HG03064 (cell line): Measurements from ENCODE around the gene PCSK1.
"Not testable (repeated sequence)": the region's sequence is repeated elsewhere in the genome, so short reads cannot be mapped to it uniquely, and the experiment has no call there.

Experiments used
- ATAC-seq: cut with Tn5 transposase; IDR thresholded peaks from one replicate; pipeline ENCODE4 v1.9.1; 2021; ENCODE audit warnings: low read depth; ENCODE audit not compliant: unreplicated experiment

Gene PCSK1

GRCh38 chr5:96377597-96377996, 55.5 kb downstream of the PCSK1 start:
- ATAC-seq: no peak

GRCh38 chr5:96377167-96377566, 55.9 kb downstream of the PCSK1 start:
- ATAC-seq: no peak

DNA sequence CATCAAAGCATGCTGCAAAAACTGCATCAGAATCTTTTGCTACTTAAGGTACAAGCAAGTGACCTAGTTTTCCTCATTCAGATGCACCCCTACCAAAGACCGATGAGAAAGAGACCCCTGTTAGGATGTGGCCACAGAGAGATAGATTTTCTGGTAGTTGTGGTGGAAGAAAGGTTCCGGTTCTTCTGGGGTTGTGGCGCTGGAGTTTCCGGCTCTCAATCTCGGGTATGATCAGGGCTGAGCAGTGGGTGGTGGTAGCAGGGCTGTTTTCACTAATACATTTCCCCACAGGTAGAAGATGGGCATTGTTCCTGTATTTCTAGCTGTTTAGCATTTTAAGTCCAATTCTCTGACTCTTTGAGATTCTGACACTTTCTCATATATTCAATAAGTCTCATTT, 58.4 kb downstream of the PCSK1 start:
- ATAC-seq: no peak

DNA sequence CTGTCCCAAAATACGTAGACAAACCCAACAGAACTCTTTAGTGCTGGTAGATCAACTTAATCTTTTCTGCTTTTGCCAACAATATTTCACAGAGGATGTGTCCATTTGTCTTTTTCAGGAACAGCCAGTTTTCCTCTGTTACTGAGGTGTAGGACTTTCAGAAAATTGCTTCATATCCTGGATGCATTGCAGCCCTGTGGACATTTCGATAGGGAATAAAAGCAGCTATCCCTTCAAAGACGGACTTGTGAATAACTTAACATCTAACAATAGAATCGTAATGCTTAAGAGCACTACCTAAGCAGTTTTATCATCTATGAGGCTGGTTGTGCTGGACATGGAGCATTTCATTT, 59.7 kb downstream of the PCSK1 start:
- ATAC-seq: no peak

GRCh38 chr5:96372726-96373380, 60.2 kb downstream of the PCSK1 start:
- ATAC-seq: no peak

DNA sequence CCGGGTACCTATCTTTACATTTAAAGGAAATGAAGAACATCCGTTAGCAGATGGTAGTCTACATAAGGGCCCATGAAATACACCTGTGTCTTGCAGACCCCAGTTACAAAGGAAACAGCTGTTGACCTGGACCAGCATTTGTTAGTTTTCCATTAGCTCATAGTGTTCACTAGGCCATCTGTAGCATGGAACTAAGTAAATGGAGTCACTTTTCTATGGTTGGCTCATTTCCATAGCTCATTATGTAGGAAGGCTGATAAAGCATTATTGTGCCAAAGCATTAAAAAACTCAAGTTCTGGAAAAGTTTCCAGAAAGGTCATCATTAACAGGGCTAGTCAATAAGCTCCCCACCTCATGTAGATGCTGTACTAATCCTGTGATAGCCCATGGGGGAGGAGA, 62.1 kb downstream of the PCSK1 start:
- ATAC-seq: no peak

GRCh38 chr5:96367337-96367736, 65.7 kb downstream of the PCSK1 start:
- ATAC-seq: not testable (repeated sequence)

DNA sequence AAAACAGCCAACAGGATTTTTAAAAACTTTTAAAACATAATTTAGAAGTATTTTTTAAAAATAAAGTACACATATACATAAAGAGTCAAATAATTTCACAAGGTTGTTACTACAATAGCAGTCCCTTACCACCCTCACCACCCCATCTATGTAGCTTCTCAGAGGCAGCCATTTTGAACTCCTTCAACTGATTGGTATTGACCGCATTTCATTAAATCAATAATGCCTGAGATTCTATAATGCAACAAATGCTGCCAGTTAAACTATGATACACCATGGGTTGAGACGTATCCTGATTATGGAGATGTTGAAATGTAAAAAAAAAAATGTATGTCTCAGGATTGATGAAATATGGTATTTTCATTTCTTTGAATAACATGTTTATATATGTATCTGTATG, 78.8 kb downstream of the PCSK1 start:
- no peak for ATAC-seq

DNA sequence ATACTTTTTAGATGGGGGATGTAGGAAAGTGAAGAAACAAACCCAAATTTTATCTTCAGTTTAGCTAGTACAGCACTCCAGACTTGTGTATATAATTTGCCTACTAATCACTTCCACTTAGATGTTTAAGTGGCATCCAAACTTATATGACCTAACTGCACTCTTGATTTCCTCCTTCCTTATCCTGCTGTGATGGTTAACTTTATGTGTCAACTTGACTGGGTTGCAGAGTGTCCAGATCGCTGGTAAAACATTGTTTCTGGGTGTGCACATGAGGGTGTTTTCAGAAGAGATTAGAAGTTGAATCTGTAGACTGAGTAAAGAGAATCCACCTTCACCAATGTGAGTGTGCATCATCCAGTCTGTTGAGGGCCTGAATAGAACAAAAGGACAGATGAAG, 79.8 kb downstream of the PCSK1 start:
- no peak for ATAC-seq

- ATAC-seq: no peak
Measured at GRCh38 chr5:96350678-96351077, 82.4 kb downstream of the PCSK1 start.

DNA sequence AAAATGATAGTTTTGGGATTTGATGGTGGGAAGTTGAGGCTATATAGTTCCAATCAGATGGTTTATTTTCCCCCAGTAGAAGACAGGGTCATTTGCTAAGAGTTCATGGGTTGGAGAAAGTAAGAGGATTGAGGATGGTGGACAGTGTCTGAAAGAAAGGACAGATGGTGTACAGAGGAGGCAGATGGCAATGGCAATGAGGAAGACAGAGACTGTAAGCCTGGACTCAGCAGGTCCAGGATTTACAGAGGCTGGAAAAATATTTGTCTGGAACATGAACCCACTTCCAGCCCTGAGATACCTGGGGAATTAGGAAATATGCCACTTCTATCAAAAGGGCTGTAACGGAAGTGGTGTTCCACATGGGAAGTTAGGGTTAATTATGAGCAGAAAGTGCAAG, 84.5 kb downstream of the PCSK1 start:
- ATAC-seq: no peak

GRCh38 chr5:96347502-96348292, 85.4 kb downstream of the PCSK1 start:
- ATAC-seq: no peak

DNA sequence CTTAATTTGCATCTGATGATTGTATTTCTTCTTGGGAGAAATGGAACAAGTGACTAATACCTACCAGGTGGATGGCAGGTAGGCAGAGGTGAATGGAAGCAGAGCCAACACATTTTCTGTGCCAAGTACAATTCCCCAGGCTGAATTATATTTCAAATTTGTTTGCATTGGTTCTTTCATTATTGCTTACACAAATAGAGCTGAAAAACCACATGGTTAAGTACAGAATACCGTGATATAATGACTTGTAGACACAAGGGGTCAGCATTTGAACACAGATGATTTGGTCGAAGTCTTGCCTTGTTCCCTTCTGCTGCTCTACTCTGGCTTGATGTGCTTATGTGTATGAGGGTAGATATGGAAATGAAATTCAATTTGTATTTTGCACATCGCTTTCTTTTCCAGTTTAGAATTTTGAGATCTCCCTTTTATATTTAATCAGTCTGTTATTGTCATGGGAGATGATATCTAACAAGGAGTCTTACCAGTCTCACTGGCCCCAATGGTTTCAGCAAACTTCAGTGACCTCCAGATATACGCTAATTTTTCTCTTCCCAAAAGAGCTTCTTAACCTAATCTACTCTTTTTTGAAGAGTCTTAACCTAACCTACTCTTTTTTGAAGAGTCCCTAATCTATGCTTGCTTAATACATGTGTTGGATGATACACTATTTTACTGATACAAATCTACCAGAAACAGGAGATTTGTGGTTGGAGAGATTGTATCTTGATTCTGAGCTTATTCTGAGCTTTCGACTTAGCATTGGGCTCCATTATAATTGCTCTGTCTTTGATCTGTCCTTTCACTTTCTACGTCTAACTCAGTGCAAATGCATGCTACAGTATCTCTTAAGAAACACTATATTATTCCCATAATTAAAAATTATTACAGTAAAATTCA, 88.1 kb downstream of the PCSK1 start:
- ATAC-seq: peak; percentile 78

DNA sequence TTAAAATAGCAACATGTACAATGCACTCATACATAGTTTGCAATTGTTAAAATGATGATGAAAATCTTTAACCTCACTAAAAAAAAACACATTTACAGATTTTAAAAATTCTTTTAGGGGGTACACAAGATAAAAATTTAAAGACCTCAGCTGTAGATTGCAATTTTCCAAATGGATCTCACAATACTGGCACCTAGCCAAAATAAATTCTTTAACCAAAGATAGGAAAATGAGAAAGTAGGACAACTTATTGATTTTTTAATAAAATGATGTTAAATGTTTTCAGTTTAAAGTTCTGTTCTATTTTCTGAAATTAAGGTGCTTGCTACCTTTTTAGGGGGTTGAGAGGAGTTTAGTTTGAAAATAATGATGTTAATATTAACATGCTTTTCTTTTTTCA, 90.0 kb downstream of the PCSK1 start:
- no peak for ATAC-seq

DNA sequence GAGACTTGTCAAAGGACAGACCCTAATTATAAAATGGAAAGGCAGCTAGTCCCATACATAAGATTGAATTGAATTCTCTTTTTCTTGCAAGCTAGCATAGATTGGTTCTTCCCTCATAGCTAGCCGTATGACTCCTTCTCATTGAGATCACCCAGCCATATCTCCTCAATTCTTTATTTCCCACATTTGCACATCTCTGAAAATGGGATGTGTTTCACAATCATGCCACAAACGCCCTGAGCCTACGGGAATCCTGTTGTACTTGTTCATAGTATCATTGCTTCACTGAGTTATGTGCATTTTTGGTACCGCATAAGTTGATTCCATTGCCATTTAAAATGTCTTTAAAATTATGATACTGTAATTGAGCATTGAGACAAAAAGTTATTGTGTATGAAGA, 90.5 kb downstream of the PCSK1 start:
- no peak for ATAC-seq
